ENCODE results near the gene FAAH. TPM values are rescaled to one million over a fixed set of nuclear protein-coding genes. Genes with fewer than 3 reads are reported as not detected.

The FAAH gene
- polyA plus RNA-seq, 1 of the 3 experiments (the other 2 are of a cell fraction), result 1.2 TPM

DNA sequence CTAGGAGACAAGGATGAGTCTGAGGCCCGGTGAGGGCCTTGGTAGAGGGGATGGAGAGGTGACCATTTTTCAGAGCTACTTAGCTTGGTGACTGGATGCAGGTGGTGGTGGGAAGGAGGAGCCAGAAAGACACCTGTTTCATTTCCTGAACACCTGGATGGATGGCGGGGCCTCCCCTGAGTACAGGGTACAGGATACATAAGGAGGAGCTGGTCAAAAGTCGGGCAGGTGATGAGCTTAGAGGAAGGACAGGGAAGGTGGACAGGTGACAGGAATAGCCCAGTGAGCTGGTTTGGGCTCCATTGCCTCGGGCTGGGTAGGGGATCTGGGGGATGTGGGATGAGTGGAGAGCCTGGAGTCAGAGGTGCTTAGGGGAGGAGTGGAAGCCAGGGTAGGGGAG, 6.3 kb downstream of the FAAH start:
- Histone ChIP-seq H3K9me3 (no peaks in the 10 kb centered on the region), H3F3A (replicated peaks; ENCODE audit: insufficient read depth) (no peaks in the 10 kb centered on the region), H3K79me2 (ENCODE audit: insufficient read depth) (no peaks in the 10 kb centered on the region), H3K27ac (ENCODE audit: low read depth in 2 of 2, low read length in 1 of 2) (no peak overlapping the region), H3K9me2 (no peaks in the 10 kb centered on the region), H3K4me2 (no peak overlapping the region), H3K27me3 (ENCODE audit: insufficient read depth) (no peaks in the 10 kb centered on the region), H3K36me3 (replicated peaks in 1 of 2; ENCODE audit: control insufficient read depth in 1 of 2, insufficient read depth in 2 of 2, low read length in 1 of 2) (no peaks in the 10 kb centered on the region), H3K4me1 (ENCODE audit: control insufficient read depth in 1 of 2, insufficient read depth in 2 of 2, low read depth in 1 of 2, low read length in 1 of 2) (peaks cover 0 to 6% of the 10 kb centered on the region in 2 experiments; a peak in 1 of 4 replicates), H2AFZ (ENCODE audit: low read depth) (no peak overlapping the region), H3K4me3 (ENCODE audit: low read depth in 2 of 2, low read length in 1 of 2) (no peak overlapping the region), H3K9ac (no peak overlapping the region), H4K20me1 (ENCODE audit: insufficient read depth) (no peaks in the 10 kb centered on the region)
- CTCF ChIA-PET, result interaction anchor here (1.2 kb wide), 1 partner anchor 72 kb away, joined by 3 read pairs; no protein-coding TSS in a partner anchor
- TF ChIP-seq RFX5 (IDR thresholded peaks at IDR 0.05; ENCODE audit: low read length) (no peak), SIN3A (IDR thresholded peaks at IDR 0.05; ENCODE audit: borderline replicate concordance, low read depth, low read length) (no peak), SMC3 (IDR thresholded peaks at IDR 0.05; ENCODE audit: low read depth, low read length) (no peak)
- TF ChIP-seq, protein P1, sequence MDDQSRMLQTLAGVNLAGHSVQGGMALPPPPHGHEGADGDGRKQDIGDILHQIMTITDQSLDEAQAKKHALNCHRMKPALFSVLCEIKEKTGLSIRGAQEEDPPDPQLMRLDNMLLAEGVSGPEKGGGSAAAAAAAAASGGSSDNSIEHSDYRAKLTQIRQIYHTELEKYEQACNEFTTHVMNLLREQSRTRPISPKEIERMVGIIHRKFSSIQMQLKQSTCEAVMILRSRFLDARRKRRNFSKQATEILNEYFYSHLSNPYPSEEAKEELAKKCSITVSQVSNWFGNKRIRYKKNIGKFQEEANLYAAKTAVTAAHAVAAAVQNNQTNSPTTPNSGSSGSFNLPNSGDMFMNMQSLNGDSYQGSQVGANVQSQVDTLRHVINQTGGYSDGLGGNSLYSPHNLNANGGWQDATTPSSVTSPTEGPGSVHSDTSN (IDR thresholded peaks at IDR 0.05), result no peak
- TF ChIP-seq, protein P2, sequence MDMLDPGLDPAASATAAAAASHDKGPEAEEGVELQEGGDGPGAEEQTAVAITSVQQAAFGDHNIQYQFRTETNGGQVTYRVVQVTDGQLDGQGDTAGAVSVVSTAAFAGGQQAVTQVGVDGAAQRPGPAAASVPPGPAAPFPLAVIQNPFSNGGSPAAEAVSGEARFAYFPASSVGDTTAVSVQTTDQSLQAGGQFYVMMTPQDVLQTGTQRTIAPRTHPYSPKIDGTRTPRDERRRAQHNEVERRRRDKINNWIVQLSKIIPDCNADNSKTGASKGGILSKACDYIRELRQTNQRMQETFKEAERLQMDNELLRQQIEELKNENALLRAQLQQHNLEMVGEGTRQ (IDR thresholded peaks at IDR 0.05; ENCODE audit: borderline replicate concordance, low read depth, low read length), result no peak
- no peak for DNase-seq
- POLR2A ChIA-PET, result no interaction called here
- WGBS (ENCODE audit: low lambda C conversion rate), result 51% methylated on average over 4 of the region's 4 CpGs

DNA sequence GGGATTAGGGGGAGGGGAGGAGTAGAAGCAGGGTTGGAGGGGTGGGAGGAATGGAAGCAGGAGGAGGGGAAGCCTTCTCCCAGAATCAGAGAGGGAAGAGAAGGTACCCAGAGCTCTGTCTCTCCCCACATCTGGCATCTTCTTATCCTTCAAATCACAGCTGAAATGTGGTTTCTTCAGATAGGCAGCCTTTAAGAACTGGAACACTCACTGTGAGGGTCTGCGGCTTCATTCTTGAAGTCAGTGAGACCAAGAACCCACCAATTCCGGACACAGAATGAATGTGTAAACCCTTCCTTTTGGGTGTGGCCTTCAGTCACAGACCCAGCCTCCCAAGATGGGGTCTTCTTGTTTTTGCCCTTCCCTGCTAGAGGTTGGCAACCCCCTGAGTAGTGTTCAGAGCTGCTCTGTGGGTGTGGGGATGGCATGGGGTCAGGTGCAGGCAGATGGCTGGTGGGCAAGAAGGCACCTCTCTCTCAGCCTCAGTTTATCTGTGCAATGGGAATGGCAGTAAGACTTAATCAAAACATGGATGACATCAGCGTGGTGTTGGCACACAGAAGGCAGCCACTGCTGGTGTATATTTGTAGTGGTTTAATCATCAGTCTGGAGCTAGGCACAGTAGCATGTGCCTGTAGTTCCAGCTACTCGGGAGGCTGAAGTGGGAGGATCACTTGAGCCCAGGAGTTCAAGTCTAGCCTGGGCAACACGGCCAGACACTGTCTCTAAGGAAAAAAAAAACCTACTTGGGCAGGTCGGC, 7.2 kb downstream of the FAAH start:
- H3F3A ChIP-seq (replicated peaks; ENCODE audit: insufficient read depth), result no peaks in the 10 kb centered on the region
- H2AFZ ChIP-seq (ENCODE audit: low read depth), result no peak overlapping the region
- no peak overlapping the region for H3K27ac ChIP-seq (ENCODE audit: low read depth in 2 of 2, low read length in 1 of 2)
- H3K9me3 ChIP-seq, result no peaks in the 10 kb centered on the region
- no peaks in the 10 kb centered on the region for H3K79me2 ChIP-seq (ENCODE audit: insufficient read depth)
- H3K4me1 ChIP-seq (ENCODE audit: control insufficient read depth in 1 of 2, insufficient read depth in 2 of 2, low read depth in 1 of 2, low read length in 1 of 2), result peaks cover 0 to 5% of the 10 kb centered on the region in 2 experiments; a peak in 1 of 4 replicates
- ChIA-PET CTCF (interaction anchor here (1.1 to 1.9 kb wide), 3 partner anchors 9 to 127 kb away, joined by 3 to 7 read pairs (median 4); no protein-coding TSS in a partner anchor), POLR2A (no interaction called here)
- H3K4me2 ChIP-seq, result no peak overlapping the region
- TF ChIP-seq NFIC (IDR thresholded peaks at IDR 0.05; ENCODE audit: borderline replicate concordance) (no peak), SIN3A (IDR thresholded peaks at IDR 0.05; ENCODE audit: borderline replicate concordance, low read depth, low read length) (no peak), RXRA (IDR thresholded peaks at IDR 0.05; ENCODE audit: borderline replicate concordance, low read depth) (no peak), MXI1 (IDR thresholded peaks at IDR 0.05; ENCODE audit: low read depth, low read length) (no peak), TEAD4 (IDR thresholded peaks at IDR 0.05; ENCODE audit: borderline replicate concordance, insufficient read depth) (no peak), NRF1 (IDR thresholded peaks at IDR 0.05; ENCODE audit: low read depth, low read length) (no peak), TCF12 (IDR thresholded peaks at IDR 0.05) (no peak), JUND (IDR thresholded peaks at IDR 0.05) (no peak), SMC3 (IDR thresholded peaks at IDR 0.05; ENCODE audit: low read depth, low read length) (no peak)
- TF ChIP-seq, protein P3, sequence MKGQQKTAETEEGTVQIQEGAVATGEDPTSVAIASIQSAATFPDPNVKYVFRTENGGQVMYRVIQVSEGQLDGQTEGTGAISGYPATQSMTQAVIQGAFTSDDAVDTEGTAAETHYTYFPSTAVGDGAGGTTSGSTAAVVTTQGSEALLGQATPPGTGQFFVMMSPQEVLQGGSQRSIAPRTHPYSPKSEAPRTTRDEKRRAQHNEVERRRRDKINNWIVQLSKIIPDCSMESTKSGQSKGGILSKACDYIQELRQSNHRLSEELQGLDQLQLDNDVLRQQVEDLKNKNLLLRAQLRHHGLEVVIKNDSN (IDR thresholded peaks at IDR 0.05; ENCODE audit: borderline replicate concordance, low read depth), result no peak
- TF ChIP-seq, protein P4, sequence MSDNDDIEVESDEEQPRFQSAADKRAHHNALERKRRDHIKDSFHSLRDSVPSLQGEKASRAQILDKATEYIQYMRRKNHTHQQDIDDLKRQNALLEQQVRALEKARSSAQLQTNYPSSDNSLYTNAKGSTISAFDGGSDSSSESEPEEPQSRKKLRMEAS (IDR thresholded peaks at IDR 0.05; ENCODE audit: low read depth), result no peak
- TF ChIP-seq, protein P2 (IDR thresholded peaks at IDR 0.05; ENCODE audit: borderline replicate concordance, low read depth, low read length), result no peak
- TF ChIP-seq, protein P5, sequence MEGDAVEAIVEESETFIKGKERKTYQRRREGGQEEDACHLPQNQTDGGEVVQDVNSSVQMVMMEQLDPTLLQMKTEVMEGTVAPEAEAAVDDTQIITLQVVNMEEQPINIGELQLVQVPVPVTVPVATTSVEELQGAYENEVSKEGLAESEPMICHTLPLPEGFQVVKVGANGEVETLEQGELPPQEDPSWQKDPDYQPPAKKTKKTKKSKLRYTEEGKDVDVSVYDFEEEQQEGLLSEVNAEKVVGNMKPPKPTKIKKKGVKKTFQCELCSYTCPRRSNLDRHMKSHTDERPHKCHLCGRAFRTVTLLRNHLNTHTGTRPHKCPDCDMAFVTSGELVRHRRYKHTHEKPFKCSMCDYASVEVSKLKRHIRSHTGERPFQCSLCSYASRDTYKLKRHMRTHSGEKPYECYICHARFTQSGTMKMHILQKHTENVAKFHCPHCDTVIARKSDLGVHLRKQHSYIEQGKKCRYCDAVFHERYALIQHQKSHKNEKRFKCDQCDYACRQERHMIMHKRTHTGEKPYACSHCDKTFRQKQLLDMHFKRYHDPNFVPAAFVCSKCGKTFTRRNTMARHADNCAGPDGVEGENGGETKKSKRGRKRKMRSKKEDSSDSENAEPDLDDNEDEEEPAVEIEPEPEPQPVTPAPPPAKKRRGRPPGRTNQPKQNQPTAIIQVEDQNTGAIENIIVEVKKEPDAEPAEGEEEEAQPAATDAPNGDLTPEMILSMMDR (IDR thresholded peaks at IDR 0.05), result no peak
- TF ChIP-seq, protein P6, sequence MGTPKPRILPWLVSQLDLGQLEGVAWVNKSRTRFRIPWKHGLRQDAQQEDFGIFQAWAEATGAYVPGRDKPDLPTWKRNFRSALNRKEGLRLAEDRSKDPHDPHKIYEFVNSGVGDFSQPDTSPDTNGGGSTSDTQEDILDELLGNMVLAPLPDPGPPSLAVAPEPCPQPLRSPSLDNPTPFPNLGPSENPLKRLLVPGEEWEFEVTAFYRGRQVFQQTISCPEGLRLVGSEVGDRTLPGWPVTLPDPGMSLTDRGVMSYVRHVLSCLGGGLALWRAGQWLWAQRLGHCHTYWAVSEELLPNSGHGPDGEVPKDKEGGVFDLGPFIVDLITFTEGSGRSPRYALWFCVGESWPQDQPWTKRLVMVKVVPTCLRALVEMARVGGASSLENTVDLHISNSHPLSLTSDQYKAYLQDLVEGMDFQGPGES (IDR thresholded peaks at IDR 0.05; ENCODE audit: low read depth, low read length), result no peak
- no peaks in the 10 kb centered on the region for H3K9me2 ChIP-seq
- H3K4me3 ChIP-seq (ENCODE audit: low read depth in 2 of 2, low read length in 1 of 2), result no peak overlapping the region
- no peaks in the 10 kb centered on the region for H3K27me3 ChIP-seq (ENCODE audit: insufficient read depth)
- no peak overlapping the region for H3K9ac ChIP-seq
- H3K36me3 ChIP-seq (replicated peaks in 1 of 2; ENCODE audit: control insufficient read depth in 1 of 2, insufficient read depth in 2 of 2, low read length in 1 of 2), result no peaks in the 10 kb centered on the region
- 83% methylated on average over 5 of the region's 6 CpGs for WGBS (ENCODE audit: low lambda C conversion rate)
- DNase-seq, result no peak
- H4K20me1 ChIP-seq (ENCODE audit: insufficient read depth), result no peaks in the 10 kb centered on the region
